H1 (cell line): ENCODE data around the gene MRTFB. TPM values are rescaled to one million over a fixed set of nuclear protein-coding genes. Genes with fewer than 3 reads are reported as not detected.

Experiments
- CTCF ChIA-PET: fragments of 300-600 bp; sonication (Branson Sonifier 250); formaldehyde crosslinking; loops from one replicate; lab custom pipeline; 2021; ENCODE audit not compliant: partially characterized antibody; lab: Charles Lee
- POLR2A ChIA-PET: fragments of 300-600 bp; sonication (Branson Sonifier 250); formaldehyde crosslinking; loops from one replicate; lab custom pipeline; 2021; ENCODE audit warnings: inconsistent platforms; ENCODE audit not compliant: partially characterized antibody; lab: Charles Lee
- DNase-seq, 2 experiments: peaks; one replicate each; pipeline versions ENCODE4 v3.0.0 to v3.0.0-alpha.2; 2010 to 2022; ENCODE audit warnings: low spot score in 2 of 2, low read depth in 1 of 2, mixed read lengths in 1 of 2
- FAIRE-seq: peaks from 2 replicates; lab custom pipeline; 2011; peaks lifted over from hg19 to GRCh38; lab: Jason Lieb, UNC
- H2AFZ ChIP-seq: 2 replicates; pipeline ENCODE4 v1.8.1; 2012; ENCODE audit warnings: low read length, inconsistent platforms
- H2AK5ac ChIP-seq: 2 replicates; pipeline ENCODE4 v1.6.1; 2013; ENCODE audit warnings: low read depth, low read length
- H2BK120ac ChIP-seq: replicated peaks from 2 replicates; pipeline ENCODE3; 2013; ENCODE audit warnings: low read depth, low read length, inconsistent platforms
- H2BK12ac ChIP-seq: 2 replicates; pipeline ENCODE4 v1.6.1; 2013; ENCODE audit warnings: low read depth, low read length
- H2BK15ac ChIP-seq: 2 replicates; pipeline ENCODE4 v1.6.1; 2013; ENCODE audit warnings: low read length
- H2BK20ac ChIP-seq: 2 replicates; pipeline ENCODE4 v1.6.1; 2013; ENCODE audit warnings: low read length
- H2BK5ac ChIP-seq: 2 replicates; pipeline ENCODE4 v1.6.1; 2013; ENCODE audit warnings: low read depth, low read length
- H3K14ac ChIP-seq: 2 replicates; pipeline ENCODE4 v1.6.1; 2013; ENCODE audit warnings: inconsistent platforms; ENCODE audit not compliant: insufficient read length
- H3K18ac ChIP-seq: 2 replicates; pipeline ENCODE4 v1.6.1; 2013; ENCODE audit warnings: low read length; ENCODE audit errors: extremely low read depth
- H3K23ac ChIP-seq: 2 replicates; pipeline ENCODE4 v1.6.1; 2013; ENCODE audit warnings: inconsistent platforms; ENCODE audit not compliant: insufficient read length
- H3K23me2 ChIP-seq: 2 replicates; pipeline ENCODE4 v1.6.1; 2013; ENCODE audit warnings: low read depth, low read length
- H3K27ac ChIP-seq: 2 replicates; pipeline ENCODE4 v1.6.1; 2011; ENCODE audit warnings: low read depth, low read length, inconsistent platforms
- H3K27me3 ChIP-seq, 4 experiments: replicated peaks in 1 of 4; 1 replicate in 1 of 4; 2 replicates in 3 of 4; pipeline versions ENCODE4 v1.6.1 to v1.8.1; 2011 to 2013; ENCODE audit warnings: low read length in 3 of 4, mild to moderate bottlenecking in 3 of 4, inconsistent platforms in 2 of 4, mixed read lengths in 2 of 4, moderate library complexity in 1 of 4; ENCODE audit not compliant: control insufficient read depth in 3 of 4, insufficient read depth in 3 of 4; ENCODE audit errors: extremely low read depth in 1 of 4
- H3K36me3 ChIP-seq, 4 experiments: 2 replicates each; pipeline versions ENCODE4 v1.6.1 to v1.8.1; 2011 to 2013; ENCODE audit warnings: mild to moderate bottlenecking in 4 of 4, low read length in 3 of 4, moderate library complexity in 2 of 4, control low read depth in 1 of 4, inconsistent platforms in 1 of 4; ENCODE audit not compliant: insufficient read depth in 4 of 4, control insufficient read depth in 2 of 4
- H3K4ac ChIP-seq: replicated peaks from 2 replicates; pipeline ENCODE3; 2013; ENCODE audit warnings: low read length, low read depth, mixed read lengths, inconsistent platforms; ENCODE audit not compliant: insufficient read length
- H3K4me1 ChIP-seq, 4 experiments: replicated peaks in 1 of 4; 1 replicate in 1 of 4; 2 replicates in 3 of 4; pipeline versions ENCODE4 v1.6.1 to v1.8.1; 2011 to 2013; ENCODE audit warnings: low read length in 3 of 4, inconsistent platforms in 2 of 4, mixed read lengths in 1 of 4; ENCODE audit not compliant: insufficient read depth in 4 of 4, control insufficient read depth in 3 of 4
- H3K4me2 ChIP-seq, 2 experiments: 2 replicates each; pipeline versions ENCODE4 v1.6.1 to v1.8.1; 2011 to 2013; ENCODE audit warnings: low read depth in 2 of 2, low read length in 2 of 2, control low read depth in 1 of 2, inconsistent platforms in 1 of 2, mild to moderate bottlenecking in 1 of 2; ENCODE audit not compliant: insufficient read depth in 1 of 2
- H3K4me3 ChIP-seq, 4 experiments: fragments of 200-600, 300-600 bp in 1 of 4; sonication (generic), shearing (Covaris generic), sonication (Bioruptor Twin) in 1 of 4; 2 replicates each; pipeline versions ENCODE4 v1.5.1 to v1.8.1; 2011 to 2016; ENCODE audit warnings: low read length in 4 of 4, low read depth in 3 of 4, control low read depth in 2 of 4, inconsistent platforms in 2 of 4, mild to moderate bottlenecking in 2 of 4, mixed read lengths in 1 of 4, moderate library complexity in 1 of 4; ENCODE audit not compliant: insufficient read depth in 2 of 4; ENCODE audit errors: extremely low read depth in 1 of 4
- H3K56ac ChIP-seq: replicated peaks from 2 replicates; pipeline ENCODE3; 2013; ENCODE audit warnings: low read depth, mild to moderate bottlenecking, mixed read lengths, low read length, inconsistent platforms; ENCODE audit not compliant: insufficient read length
- H3K79me1 ChIP-seq: 2 replicates; pipeline ENCODE4 v1.6.1; 2013; ENCODE audit warnings: low read depth, low read length, control low read depth
- H3K79me2 ChIP-seq, 2 experiments: 2 replicates each; pipeline versions ENCODE4 v1.6.1 to v1.8.1; 2012 to 2013; ENCODE audit warnings: low read length in 2 of 2, mild to moderate bottlenecking in 2 of 2, inconsistent platforms in 1 of 2; ENCODE audit not compliant: insufficient read depth in 2 of 2, control insufficient read depth in 1 of 2
- H3K9ac ChIP-seq, 4 experiments: replicated peaks in 1 of 4; 1 replicate in 1 of 4; 2 replicates in 3 of 4; pipeline versions ENCODE4 v1.6.1 to v1.8.1; 2011 to 2013; ENCODE audit warnings: low read depth in 3 of 4, low read length in 3 of 4, control low read depth in 2 of 4, mild to moderate bottlenecking in 2 of 4, moderate library complexity in 2 of 4, inconsistent platforms in 1 of 4; ENCODE audit errors: extremely low read depth in 1 of 4
- H3K9me3 ChIP-seq, 2 experiments: 2 replicates each; pipeline versions ENCODE4 v1.6.1 to v1.8.1; 2012 to 2013; ENCODE audit warnings: mild to moderate bottlenecking in 2 of 2, moderate library complexity in 2 of 2, control low read depth in 1 of 2, inconsistent platforms in 1 of 2, low read depth in 1 of 2, low read length in 1 of 2, mixed read lengths in 1 of 2; ENCODE audit not compliant: insufficient read depth in 2 of 2
- H4K20me1 ChIP-seq, 2 experiments: replicated peaks in 1 of 2; 2 replicates each; pipeline versions ENCODE3 to v1.8.1; 2011 to 2013; ENCODE audit warnings: inconsistent platforms in 2 of 2, low read length in 2 of 2, mild to moderate bottlenecking in 1 of 2; ENCODE audit not compliant: insufficient read depth in 2 of 2, control insufficient read depth in 1 of 2
- H4K5ac ChIP-seq: 2 replicates; pipeline ENCODE4 v1.6.1; 2013; ENCODE audit warnings: low read length, low read depth, mixed read lengths, inconsistent platforms; ENCODE audit not compliant: insufficient read length
- H4K8ac ChIP-seq: 2 replicates; pipeline ENCODE4 v1.8.0; 2013; ENCODE audit warnings: mild to moderate bottlenecking, moderate library complexity, low read length, inconsistent platforms; ENCODE audit not compliant: insufficient read depth; ENCODE audit errors: extremely low read depth
- H4K91ac ChIP-seq: replicated peaks from 2 replicates; pipeline ENCODE3; 2013; ENCODE audit warnings: low read length, mixed read lengths, inconsistent platforms; ENCODE audit not compliant: insufficient read length
- BRCA1 ChIP-seq: IDR thresholded peaks from 2 replicates; pipeline ENCODE4 v1.6.1; 2012; ENCODE audit warnings: low read depth, low read length, improper control_type of control experiment
- CHD1 ChIP-seq: IDR thresholded peaks from 2 replicates; pipeline ENCODE4 v1.6.1; 2012; ENCODE audit warnings: low read depth, low read length, improper control_type of control experiment
- E2F6 ChIP-seq: IDR thresholded peaks from 2 replicates; pipeline ENCODE4 v1.6.1; 2012; ENCODE audit warnings: inconsistent platforms
- NRF1 ChIP-seq: IDR thresholded peaks from 2 replicates; pipeline ENCODE4 v1.6.1; 2011; ENCODE audit warnings: mild to moderate bottlenecking, low read depth, low read length, improper control_type of control experiment
- SIX5 ChIP-seq: IDR thresholded peaks from 2 replicates; pipeline ENCODE4 v1.6.1; 2011; ENCODE audit warnings: mild to moderate bottlenecking, low read depth, low read length
- WGBS, 2 experiments: shearing (Covaris generic) in 1 of 2; methylation state at CpG; one replicate each; pipeline versions ENCODE4 v1.1.6 to v1.1.7; 2013 to 2015; ENCODE audit warnings: low lambda C conversion rate in 2 of 2, mixed read lengths in 2 of 2, inconsistent platforms in 1 of 2, low coverage in 1 of 2, missing lambda C conversion rate in 1 of 2; ENCODE audit not compliant: insufficient replicate concordance in 2 of 2, insufficient coverage in 1 of 2, insufficient read length in 1 of 2; ENCODE audit errors: extremely low coverage in 1 of 2, missing lambda C conversion rate in 1 of 2; 5-methylcytosine and 5-hydroxymethylcytosine counted together
- polyA plus RNA-seq, 7 experiments: library from polyadenylated mRNA; depleted of rRNA in 3 of 7; stranded (reverse) in 5 of 7; unstranded in 2 of 7; fragments of >200 nt in 5 of 7; fragments of 200-250 nt in 2 of 7; gene quantifications; 1 replicate in 5 of 7; 2 replicates in 1 of 7; 4 replicates in 1 of 7; pipeline versions ENCODE4 v1.2.1 to v1.2.3, GENCODE V29; 2011 to 2013; ENCODE audit warnings: missing spikeins in 2 of 7, mixed read lengths in 2 of 7
- total RNA-seq: library from RNA; stranded (reverse); fragmentation: NEBNext Ultra II Directional; extraction: Animal tissue kit (Norgen Biotek cat#: 25700); gene quantifications from 2 replicates; pipeline ENCODE4 v1.2.1, GENCODE V29; 2021

MRTFB gene
- total and polyA plus RNA-seq, 2 of the 8 experiments (the other 6 are each of a cell fraction or from before 2014, with no cell fraction given): 13.5 to 34.9 TPM

GRCh38 chr16:14148016-14148415, 76.9 kb downstream of the MRTFB start:
- H3K23ac ChIP-seq: no peak overlapping the region
- H2BK120ac ChIP-seq: no peak overlapping the region
- H3K4me1 ChIP-seq: no peaks in the 10 kb centered on the region
- FAIRE-seq (no peak), DNase-seq (no peak)
- no peak overlapping the region for H2BK5ac ChIP-seq
- TF ChIP-seq SIX5 (no peak), E2F6 (no peak), NRF1 (no peak), CHD1 (no peak), BRCA1 (no peak)
- no peaks in the 10 kb centered on the region for H3K79me1 ChIP-seq
- H3K36me3 ChIP-seq: no peaks in the 10 kb centered on the region; a peak in 1 of 8 replicates
- H4K8ac ChIP-seq: no peak overlapping the region
- no peak overlapping the region for H3K18ac ChIP-seq
- no peak overlapping the region for H3K4ac ChIP-seq
- no peaks in the 10 kb centered on the region for H3K27me3 ChIP-seq
- no peak overlapping the region for H2AFZ ChIP-seq
- no peak overlapping the region for H3K4me2 ChIP-seq
- no peak overlapping the region for H4K5ac ChIP-seq
- no peak overlapping the region for H2AK5ac ChIP-seq
- H4K20me1 ChIP-seq: no peaks in the 10 kb centered on the region
- H3K56ac ChIP-seq: no peak overlapping the region
- H2BK20ac ChIP-seq: no peak overlapping the region
- H3K4me3 ChIP-seq: no peak overlapping the region
- WGBS, 2 experiments: 100% methylated on average over 2 of the region's 2 CpGs; no CpG with 5 or more reads in 1 of the 2 experiments
- no peaks in the 10 kb centered on the region for H3K9me3 ChIP-seq
- H2BK12ac ChIP-seq: no peak overlapping the region
- no peak overlapping the region for H3K14ac ChIP-seq
- no peaks in the 10 kb centered on the region for H3K79me2 ChIP-seq
- POLR2A ChIA-PET: interaction anchor here (1.9 to 2.4 kb wide), 2 partner anchors 8 to 9 kb away, joined by 5 to 6 read pairs; no protein-coding TSS in a partner anchor
- no peak overlapping the region for H2BK15ac ChIP-seq
- H3K23me2 ChIP-seq: no peaks in the 10 kb centered on the region
- no peak overlapping the region for H3K9ac ChIP-seq
- H4K91ac ChIP-seq: no peak overlapping the region
- no peak overlapping the region for H3K27ac ChIP-seq
- CTCF ChIA-PET: interaction anchor here (0.6 to 1.4 kb wide), 3 partner anchors 196 to 224 kb away, joined by 3 read pairs; no protein-coding TSS in a partner anchor
